ENCODE measurements around the gene ASB7.
"Not testable (repeated sequence)": the region's sequence is repeated elsewhere in the genome, so short reads cannot be mapped to it uniquely, and the experiment has no call there.

The ASB7 gene, protein sequence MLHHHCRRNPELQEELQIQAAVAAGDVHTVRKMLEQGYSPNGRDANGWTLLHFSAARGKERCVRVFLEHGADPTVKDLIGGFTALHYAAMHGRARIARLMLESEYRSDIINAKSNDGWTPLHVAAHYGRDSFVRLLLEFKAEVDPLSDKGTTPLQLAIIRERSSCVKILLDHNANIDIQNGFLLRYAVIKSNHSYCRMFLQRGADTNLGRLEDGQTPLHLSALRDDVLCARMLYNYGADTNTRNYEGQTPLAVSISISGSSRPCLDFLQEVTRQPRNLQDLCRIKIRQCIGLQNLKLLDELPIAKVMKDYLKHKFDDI

DNA sequence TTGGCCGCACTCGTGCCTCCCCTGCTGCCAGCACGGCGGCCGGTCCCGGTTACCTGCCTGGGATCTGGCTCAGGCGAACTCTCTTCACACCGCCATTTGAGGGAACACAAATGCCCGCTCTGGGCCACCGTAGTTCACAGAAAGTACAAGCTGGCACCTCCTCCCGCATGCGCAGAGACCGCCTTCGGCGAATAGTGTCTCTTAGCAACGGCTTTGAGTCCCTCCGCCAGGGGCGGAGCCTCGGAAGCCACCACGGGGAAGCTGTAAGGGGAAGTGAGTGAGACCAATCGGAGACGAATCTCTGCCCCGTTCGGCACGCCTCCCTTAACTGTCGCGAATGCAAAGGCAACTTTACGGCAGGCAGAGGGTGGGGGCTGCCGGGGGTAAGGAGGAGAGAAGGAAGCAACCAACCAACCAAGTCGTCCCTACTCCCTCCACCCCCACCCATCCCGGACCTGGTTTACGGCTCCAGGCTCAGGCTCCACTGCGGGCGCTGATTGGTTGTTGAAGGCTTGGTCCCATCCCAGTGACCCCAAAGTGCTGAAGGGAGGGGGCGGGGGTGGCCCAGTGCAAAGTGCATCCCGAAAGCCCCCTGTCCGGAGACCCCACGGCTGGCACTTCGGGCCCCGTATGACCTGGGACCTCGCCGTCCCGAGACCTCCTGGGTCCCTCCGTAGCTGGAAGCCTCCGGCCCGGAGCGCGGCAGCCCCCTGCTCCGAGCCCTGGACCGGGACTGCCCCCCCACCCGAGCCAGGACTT lies at the start of gene ASB7, which contains the start of gene LINS1:
Gene ASB7 (plus strand): TSS at position 526 of the 759 bp plus-strand sequence. CDS start 9,628 bp downstream, outside the sequence.
Gene LINS1 (minus strand): TSS at position 121 of the 759 bp plus-strand sequence. CDS start 21,342 bp downstream, outside the sequence.
- DNase-seq (ENCODE audit: low read depth): peak; percentile 100

DNA sequence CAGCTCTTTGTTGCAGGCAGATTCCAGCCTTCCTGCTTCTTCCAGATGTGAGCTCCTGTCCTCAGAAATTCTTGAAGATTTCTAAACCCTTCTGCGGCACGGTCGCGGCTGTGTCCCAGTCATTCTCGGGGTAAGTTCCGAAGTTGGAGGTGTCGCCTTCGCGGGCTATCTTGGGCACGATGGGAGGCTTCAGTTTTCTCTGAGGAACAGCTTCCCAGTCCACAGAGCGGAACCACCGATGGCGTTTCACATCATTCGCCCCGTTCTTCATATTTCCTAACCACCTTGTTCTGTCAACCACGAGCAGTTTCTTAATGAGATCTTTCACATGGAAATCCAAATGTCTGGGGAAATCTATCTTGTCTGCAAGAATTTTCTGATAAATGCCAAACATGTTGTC lies 48.9 kb upstream of the ASB7 start:
- no peak for DNase-seq (ENCODE audit: low read depth)

DNA sequence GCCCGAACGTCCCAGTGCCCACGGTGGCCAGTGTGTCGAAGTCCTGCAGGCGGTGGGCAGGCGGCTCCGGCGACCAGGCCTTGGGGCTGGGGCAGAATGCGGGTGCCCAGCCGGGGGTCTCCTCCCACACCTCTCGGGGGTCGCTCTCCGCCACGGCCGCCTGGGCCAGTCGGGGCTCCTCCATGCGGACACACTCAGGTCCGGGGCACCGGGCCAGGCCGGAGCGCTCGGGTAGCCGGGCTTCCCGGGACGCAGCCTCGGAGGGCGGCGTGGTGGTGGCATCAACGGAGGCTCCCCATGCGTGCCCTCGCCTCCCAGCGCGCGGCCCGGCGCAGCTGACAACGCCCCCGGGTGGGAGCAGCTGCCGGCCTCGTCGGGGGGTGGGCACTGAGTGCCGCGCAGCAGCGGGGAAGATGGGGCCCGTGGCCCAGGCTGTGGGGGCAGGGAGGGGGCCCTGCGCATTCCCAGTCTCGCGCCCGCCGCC lies 43.6 kb upstream of the ASB7 start:
- no peak for DNase-seq (ENCODE audit: low read depth)

DNA sequence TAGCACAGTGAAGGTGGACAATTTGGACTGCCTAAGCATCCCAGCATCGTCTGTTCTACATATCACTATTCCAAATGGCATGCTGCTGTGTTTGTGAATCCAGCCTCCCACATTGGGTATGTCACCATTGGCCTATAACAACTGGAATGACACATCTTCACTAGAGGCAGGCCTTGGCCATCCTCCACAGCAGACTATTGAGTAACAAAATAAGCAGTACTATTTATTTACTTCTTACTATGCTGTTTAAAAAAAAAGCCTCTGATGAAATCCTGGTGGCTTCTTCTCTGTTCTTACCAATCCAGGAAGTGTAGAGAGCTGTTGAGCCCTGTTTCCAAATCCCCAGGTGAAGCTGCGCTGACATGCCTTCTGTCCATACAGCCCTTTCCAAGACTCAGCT lies 43.1 kb upstream of the ASB7 start:
- no peak for DNase-seq (ENCODE audit: low read depth)

DNA sequence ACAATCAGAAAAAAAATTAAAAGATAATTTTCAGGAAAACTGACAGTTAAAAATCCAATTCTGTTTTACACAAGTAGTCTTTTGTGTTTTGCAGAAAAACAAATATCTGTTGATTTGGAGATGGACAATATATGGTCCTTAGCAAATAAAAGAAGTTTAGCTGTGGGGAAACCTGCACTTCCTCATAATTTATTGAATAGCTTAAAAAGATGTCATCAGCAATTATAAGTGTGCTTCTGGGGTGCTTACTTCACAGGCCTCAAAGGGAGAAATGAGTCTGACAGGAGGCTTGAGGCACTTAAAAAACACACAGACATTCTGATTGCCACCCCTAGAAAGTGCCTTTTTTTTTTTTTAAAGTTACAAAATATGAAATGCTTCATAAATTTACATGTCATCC lies 42.1 kb upstream of the ASB7 start:
- no peak for DNase-seq (ENCODE audit: low read depth)

DNA sequence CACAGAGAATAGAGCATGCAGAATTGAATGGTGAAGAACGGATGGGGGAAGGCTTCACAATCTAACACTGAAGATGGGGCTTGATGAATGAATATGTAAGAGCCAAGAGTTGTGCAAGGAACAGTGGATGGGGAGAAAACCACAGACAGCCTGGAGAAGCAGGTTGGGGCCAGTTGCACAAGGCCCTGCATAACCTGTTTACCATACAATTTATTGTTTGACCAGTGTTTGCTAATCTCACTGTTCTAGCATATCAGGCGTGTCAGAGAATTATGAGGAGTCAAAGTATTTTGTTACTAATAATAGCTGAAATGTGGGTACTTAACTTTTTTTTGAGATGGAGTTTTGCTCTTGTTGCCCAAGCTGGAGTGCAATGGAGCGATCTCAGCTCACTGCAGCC lies 36.8 kb upstream of the ASB7 start:
- DNase-seq (ENCODE audit: low read depth): no peak

DNA sequence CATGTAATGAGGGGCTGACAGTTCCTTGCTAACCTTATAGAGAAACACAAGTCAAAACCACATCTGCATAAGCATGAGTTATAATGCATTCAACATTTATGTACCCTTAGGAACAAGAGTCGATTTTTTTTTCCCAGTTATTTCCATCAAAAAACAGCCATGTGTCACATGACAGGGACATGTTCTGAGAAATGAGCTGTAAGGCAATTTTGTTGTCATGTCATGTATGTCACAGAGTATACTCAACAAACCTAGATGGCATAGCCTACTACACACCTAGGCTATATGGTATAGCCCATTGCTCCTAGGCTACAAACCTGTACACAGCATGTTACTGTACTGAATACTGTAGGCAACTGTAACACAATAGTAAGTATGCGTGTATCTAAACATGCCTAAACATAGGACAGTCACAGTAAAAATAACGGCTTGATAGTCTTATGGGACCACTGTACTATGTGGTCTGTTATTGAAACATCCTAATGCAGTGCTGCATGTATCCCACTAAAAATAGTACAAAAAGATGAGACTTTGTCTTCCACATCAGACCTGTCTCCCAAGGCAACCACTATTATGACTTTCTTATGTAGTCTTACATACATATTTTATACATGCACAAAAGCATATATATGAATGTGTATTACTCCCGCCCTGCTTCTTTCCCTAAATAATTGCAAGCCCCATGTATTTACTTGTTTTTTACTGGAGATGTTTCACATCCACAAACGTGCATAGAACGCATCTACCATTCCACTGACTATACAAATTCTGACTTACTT lies 35.4 kb upstream of the ASB7 start:
- no peak for DNase-seq (ENCODE audit: low read depth)

DNA sequence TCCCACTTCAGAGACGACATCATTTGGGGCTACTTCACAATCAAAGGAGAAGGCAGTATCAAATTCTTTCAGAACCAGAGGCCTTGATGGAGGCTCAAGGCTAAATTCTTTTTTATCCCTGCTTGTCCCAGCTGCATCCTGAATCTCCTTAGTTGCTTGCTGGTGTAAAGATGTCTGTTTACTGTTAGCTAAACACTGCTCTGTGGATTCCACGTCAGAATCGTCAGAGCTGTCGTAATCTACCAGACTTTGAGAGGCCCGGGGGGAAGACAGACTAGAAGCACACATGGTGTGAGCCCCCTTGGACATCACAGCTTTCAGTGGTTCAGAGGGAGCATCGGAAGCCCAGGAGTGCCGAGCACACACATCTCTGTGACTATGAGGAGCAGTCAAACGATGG lies 33.0 kb upstream of the ASB7 start:
- no peak for DNase-seq (ENCODE audit: low read depth)

DNA sequence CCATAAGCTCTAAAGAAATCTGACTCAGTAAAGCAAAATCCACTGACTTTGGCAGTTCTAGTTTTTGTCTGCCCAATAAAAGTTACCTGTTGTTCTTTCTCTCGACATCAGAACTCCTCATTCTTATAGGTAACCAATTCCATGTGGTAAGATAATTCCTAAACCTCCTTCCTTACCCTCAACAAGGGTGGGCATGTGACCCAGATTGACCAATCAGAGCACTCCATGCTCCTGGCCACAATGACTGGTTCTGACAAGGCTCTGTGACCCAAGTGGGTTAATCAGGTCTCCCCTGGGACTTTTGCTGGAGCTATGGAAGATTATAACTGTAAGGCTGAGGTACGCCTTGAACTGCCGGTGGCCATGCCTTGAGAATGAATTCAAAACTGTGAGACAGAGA lies 32.1 kb upstream of the ASB7 start:
- DNase-seq (ENCODE audit: low read depth): peak; percentile 12

DNA sequence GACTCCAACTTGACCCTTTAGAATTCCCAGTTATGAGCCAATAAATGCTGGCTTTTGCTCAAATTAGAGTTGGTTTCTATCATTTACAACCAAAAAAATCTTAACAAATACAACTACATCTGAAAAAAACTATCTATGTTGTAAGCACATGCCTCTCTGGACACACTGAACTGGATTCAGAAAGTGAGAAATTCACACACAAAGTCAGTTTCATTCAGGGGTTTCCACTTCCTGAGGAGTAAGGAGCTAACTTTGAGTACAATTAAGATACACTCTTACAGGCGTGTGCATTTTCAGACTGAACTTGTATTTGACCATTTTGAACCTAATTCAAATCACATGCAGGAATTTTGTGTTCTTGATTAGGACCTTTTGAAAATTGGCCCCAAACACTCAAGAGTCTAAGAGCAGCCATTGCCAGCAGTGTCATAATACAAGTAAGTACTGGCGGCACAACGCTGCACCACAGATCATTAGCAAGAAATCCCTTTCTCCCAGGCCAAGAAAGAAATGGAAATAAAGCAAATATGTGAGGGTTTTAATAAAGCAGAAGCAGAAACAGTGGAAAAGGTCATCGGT lies 31.6 kb upstream of the ASB7 start:
- DNase-seq (ENCODE audit: low read depth): no peak

DNA sequence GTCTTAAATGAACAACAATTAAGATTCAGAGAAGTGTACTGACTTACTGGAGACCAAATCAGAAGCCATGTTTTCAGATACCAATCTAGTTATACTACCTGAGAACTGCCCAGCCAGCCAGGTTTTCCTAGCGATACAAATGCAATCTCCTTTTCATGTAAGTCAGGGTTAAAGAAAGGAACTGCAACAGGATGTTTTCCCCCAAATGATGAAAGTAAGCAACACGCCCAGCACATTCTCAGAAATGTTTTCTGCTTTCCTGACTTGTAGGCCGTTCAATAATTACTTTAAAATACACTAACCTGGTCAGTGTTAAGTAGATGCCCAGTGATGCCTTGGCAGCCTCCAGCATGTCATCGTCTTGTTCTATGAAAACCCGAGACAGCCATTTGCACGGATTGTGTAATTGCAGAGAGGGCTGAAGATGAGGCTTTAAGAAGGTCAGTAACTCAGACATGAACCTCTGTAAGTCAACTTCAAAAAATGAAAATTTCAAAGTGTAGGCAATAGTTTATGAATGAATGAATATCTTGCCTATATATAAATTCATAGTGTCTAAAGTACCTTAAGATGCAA lies 30.7 kb upstream of the ASB7 start:
- no peak for DNase-seq (ENCODE audit: low read depth)

DNA sequence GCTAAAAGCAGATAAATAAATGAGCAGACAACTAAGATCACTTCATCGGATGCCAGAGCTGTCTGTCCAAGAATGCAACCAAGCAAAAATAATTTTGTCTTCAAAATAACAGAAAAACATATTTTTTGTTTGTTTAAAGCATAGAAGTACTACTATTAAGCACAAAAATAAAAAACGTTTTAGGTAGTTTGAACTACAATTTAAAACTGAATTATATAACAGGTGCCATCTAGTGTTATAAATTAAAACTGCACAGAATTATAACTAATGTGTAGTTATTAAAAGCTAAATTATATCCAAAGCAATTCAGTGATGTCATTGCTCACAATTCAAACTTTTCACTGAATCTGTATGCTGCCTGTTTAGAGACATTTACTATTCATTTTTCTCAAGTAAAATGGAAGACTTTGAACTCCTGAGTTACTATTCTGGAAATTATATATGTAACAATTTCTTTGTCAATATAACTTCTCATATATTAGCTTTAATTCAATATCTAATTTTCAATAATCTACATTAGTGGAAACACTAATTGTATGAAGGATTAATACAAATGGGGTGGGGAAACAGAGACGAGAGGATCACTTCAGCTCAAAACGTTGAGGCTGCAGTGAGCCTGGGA lies 29.9 kb upstream of the ASB7 start:
- DNase-seq (ENCODE audit: low read depth): peak; percentile 45

DNA sequence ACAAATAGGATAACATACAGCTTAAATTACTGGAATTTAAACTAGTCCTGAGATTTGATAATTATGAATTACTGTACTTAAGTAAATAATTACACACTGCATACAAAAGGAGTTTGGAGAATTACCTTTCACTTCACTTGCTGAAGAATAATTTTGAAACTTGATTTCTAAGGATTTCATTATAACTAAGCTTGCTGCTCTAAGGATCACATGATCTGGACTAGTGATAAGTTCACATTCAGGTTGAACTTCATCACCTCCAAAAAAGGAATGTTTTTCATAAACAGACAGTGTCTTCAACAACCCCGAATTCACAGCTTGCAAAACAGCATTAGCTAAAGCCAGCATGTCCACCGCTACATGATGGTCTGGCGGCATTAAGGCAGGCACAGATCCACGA lies 28.9 kb upstream of the ASB7 start:
- no peak for DNase-seq (ENCODE audit: low read depth)

DNA sequence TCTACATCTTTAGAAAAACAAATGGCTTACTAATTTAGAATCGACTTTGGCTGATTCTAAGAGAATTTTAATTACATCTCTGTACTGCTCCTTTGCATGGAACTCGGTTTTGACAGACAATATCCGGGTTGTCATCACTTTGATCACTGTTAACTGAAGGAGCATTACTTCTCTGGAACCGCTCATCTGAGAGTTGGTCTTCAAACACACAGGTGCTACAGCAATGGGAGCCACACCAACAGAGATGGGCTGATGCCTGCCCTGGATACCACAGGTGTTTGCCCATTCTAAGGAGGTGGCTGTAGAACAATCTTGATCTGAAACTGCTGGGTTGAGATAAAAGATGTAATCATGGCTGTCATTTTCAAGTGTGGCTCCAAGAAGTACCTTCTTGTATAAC lies 22.0 kb upstream of the ASB7 start:
- no peak for DNase-seq (ENCODE audit: low read depth)

DNA sequence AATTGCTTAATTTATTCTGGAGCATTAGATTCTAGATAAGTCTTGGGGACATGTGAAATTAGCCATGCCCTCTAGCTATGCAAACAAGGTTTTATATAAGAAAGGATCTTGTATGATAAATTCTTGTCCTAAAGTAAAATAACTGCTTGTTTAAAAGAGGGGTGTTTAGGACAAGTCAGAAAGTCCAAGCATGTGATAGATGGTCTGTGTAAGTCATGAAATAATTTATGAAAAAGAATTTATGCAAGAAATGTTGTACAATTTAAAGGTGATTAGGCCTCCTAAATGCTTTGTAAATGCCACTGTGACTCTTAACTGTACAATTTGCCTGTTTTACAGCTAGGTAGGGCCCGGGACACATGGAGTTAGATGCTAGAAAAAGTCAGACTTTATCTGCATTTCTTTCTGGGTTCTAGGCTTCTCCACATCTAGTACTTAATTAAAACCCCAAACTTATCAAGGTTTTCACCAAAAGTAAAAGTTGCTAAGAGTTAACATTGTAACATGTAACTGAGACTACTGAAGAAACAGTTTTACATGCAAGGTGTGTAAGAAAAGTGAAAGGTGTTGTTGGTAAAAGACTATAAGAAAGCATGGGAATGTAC lies 13.6 kb upstream of the ASB7 start:
- peak; percentile 45 for DNase-seq (ENCODE audit: low read depth)

DNA sequence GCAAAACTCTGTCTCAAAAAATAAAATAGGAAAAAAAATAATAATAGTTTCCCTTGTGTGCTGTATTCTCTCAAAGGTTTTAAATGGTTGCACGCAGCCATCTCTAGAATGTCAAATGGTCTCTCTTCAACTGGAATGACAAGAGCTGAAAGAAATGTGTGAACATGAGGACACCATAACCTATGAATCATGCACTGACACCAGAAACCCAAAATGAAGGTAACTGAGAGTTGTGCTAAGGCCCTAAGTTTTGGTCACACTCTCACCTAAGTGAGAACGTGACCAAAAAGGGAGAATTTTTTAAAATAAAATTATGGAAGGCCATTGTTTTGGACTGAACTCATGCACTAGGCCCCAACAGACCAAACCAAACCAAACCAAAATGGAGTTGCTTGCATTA lies 11.2 kb upstream of the ASB7 start:
- not testable (repeated sequence) for DNase-seq (ENCODE audit: low read depth)

DNA sequence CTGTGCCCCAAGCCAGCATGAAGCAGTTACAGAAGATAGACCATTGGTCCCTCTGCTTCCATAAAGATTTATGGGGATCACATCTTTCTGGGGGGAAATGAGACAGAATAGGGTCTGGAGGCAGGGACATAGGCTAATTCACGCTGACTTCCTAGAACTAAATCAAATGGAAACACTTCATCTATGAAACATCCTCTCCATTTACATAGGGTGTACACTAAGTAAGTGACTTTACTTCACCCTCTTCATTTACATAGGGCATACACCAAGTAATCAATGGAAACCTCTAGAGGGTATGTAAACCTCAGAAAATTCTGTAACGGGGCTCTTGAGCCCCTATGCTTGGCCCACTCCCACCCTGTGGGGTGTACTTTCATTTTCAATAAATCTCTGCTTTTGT lies 10.6 kb upstream of the ASB7 start:
- DNase-seq (ENCODE audit: low read depth): no peak

DNA sequence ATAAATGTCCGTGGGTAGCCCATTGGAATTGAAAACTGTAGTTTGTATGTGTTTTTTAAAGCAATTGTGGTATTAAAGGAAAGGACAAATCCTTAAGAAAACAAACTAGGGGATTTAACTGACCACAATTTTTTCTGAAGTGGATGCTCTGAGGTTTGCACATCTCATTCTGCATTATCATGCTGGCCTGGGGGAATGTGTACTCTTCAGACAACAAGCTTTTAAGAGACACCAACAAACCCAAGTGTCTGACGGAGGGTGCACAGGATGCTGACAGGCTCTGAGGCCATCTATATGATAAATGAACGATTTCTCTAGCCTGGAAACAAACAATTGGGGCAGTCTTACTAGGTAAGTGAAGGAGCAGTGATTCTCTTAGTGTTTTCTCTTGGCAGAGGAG lies 9.5 kb upstream of the ASB7 start:
- DNase-seq (ENCODE audit: low read depth): peak; percentile 25

DNA sequence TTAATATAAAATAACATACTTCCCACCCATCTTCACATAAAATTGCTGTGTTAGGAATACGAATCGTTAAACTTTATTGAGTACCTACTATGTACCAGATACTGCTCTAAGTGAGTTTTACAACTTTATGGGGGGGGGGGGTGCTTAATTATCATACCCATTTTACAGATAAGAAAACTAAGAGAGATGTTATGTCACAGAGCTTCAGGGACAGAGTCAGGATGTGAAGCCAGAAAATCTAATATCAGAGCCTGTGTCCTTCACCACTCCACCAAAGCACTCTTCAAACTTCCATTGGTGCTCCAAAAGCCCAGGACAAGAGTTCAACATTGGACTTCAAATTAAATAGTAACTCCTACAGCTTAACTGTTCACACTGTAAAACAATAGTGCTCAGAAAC lies 9.0 kb upstream of the ASB7 start:
- no peak for DNase-seq (ENCODE audit: low read depth)

DNA sequence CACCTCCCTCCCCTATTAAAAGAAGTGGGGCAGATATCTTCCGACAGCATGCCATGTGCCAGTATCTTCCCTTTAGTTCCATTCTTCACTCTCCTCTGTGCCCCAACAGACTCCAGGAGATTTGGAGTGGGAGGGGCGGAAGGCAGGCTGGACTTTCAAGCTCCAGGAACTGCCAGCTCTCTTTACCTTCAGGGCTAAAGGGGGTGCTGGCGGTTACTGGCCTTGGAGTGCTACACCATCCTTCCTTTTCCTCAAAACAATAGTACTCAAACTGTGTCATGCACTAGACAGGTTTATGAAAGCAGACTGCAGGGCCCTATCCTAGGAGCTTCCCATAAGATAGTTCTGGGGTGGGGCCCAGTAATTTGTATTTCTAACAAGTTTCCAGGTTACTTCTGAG lies 6.4 kb upstream of the ASB7 start:
- no peak for DNase-seq (ENCODE audit: low read depth)

DNA sequence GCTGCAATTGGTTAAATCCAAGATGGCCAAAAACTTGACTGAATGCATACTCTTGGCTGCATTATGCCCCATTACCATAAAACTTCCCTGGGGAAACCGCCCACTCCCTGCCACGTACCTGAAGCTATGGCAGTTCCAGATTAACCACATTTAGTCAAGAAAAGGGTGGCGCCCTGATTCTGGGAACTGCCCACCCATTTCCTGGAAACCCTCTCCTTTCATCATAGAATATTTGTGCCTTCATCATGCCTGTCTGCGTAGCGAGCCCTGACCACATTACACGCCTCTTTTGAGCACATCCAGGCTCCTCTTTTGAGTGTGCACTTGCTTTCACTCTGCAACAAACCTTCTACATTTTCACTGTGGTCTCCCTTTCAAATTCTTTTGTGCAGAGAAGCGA lies 5.6 kb upstream of the ASB7 start:
- no peak for DNase-seq (ENCODE audit: low read depth)

All from ELR (cell line).